ENCODE results near the gene ENTPD8. TPM values are rescaled to one million over a fixed set of nuclear protein-coding genes. Genes with fewer than 3 reads are reported as not detected.

The ENTPD8 gene
- total RNA-seq, 1 experiment from 2014 or later, result 5.4 TPM

DNA sequence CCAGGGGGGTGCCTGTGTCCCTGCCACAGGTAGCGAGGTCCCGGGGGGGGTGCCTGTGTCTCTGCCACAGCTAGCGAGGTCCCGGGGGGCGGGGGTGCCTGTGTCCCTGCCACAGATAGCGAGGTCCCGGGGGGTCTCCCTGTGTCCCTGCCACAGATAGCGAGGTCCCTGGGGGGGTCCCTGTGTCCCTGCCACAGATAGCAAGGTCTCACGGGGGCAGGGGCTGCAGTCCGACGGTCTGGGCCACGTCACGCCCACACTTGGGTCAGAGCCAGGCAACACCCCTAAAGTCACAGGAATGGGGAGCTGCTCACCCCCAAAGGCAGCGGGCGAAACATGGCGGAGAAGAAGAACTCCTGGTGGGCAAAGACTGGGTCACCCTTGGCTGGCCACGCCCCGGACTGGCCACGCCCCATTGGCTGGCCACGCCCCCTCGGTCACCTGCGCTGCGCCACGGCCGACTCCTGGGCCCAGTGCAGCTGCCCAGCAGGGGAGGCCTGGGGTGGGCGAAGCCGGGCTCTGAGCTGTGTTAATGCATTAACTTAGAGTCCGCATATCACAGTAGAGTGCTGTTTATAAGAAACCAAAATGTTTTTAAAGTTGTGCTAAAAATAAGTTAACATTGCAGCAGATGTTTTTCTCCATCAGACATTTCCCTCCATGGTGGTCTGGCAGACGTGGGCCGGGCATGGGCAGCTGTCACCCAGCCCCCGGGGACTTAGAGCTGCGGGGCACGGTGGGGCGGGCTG lies 11.0 kb downstream of the ENTPD8 start:
- Histone ChIP-seq H3K36me3 (ENCODE audit: low read depth) (no peaks in the 10 kb centered on the region), H4K20me1 (ENCODE audit: insufficient read depth) (no peaks in the 10 kb centered on the region), H3K4me3 (no peak overlapping the region), H3K4me2 (no peak overlapping the region), H2AFZ (no peak overlapping the region), H3F3A (ENCODE audit: insufficient read depth, low read depth) (peaks cover 7% of the 10 kb centered on the region; the same call in 1 of the 2 replicates), H3K9me2 (ENCODE audit: insufficient read depth) (no peaks in the 10 kb centered on the region), H3K79me2 (ENCODE audit: low read depth) (no peaks in the 10 kb centered on the region), H3K9me3 (ENCODE audit: insufficient read depth, low read depth) (no peaks in the 10 kb centered on the region), H3K27ac (no peak overlapping the region), H3K27me3 (ENCODE audit: insufficient read depth, low read depth) (no peaks in the 10 kb centered on the region), H3K4me1 (replicated peaks; ENCODE audit: insufficient read depth) (no peaks in the 10 kb centered on the region)
- no TSS peak for BruUV-seq (replicated peaks)
- ChIA-PET CTCF (no interaction called here), POLR2A (ENCODE audit: unreplicated experiment) (interaction anchor here (0.6 kb wide), 2 partner anchors 11 to 143 kb away, joined by 3 to 9 read pairs; no protein-coding TSS in a partner anchor)
- intact Hi-C loops (cut with micrococcal nuclease; ENCODE audit: unreplicated experiment), result loop anchor here (10.0 kb wide), 1 partner anchor 185 kb away; the partner anchor contains the start of gene EHMT1
- DNase-seq, result no peak
- TF ChIP-seq, protein P1, sequence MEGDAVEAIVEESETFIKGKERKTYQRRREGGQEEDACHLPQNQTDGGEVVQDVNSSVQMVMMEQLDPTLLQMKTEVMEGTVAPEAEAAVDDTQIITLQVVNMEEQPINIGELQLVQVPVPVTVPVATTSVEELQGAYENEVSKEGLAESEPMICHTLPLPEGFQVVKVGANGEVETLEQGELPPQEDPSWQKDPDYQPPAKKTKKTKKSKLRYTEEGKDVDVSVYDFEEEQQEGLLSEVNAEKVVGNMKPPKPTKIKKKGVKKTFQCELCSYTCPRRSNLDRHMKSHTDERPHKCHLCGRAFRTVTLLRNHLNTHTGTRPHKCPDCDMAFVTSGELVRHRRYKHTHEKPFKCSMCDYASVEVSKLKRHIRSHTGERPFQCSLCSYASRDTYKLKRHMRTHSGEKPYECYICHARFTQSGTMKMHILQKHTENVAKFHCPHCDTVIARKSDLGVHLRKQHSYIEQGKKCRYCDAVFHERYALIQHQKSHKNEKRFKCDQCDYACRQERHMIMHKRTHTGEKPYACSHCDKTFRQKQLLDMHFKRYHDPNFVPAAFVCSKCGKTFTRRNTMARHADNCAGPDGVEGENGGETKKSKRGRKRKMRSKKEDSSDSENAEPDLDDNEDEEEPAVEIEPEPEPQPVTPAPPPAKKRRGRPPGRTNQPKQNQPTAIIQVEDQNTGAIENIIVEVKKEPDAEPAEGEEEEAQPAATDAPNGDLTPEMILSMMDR (conservative IDR thresholded peaks at IDR 0.05), result no peak
- no peak for TF ChIP-seq EZH2 (IDR thresholded peaks at IDR 0.05; ENCODE audit: low read depth)

DNA sequence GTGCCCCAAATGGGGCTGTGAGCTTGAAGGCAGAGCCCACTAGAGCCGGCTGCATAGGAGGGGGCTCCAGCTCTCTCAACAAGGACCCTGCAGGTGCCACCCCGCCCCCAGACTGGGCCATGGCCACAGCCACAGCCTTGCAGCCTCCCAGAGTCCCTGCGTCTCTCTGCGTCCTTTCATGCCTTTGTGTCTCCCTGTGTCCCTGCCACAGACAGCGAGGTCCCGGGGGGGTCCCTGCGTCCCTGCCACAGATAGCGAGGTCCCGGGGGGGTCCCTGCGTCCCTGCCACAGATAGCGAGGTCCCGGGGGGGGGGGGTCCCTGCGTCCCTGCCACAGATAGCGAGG lies 11.6 kb downstream of the ENTPD8 start:
- Histone ChIP-seq H3K9me3 (ENCODE audit: insufficient read depth, low read depth) (no peaks in the 10 kb centered on the region), H3K79me2 (ENCODE audit: low read depth) (no peaks in the 10 kb centered on the region), H3F3A (ENCODE audit: insufficient read depth, low read depth) (peaks cover 13% of the 10 kb centered on the region), H2AFZ (no peak overlapping the region), H3K4me1 (replicated peaks; ENCODE audit: insufficient read depth) (peaks cover 4% of the 10 kb centered on the region; the same call in 1 of the 2 replicates), H3K27ac (no peak overlapping the region), H3K4me2 (no peak overlapping the region), H3K27me3 (ENCODE audit: insufficient read depth, low read depth) (no peaks in the 10 kb centered on the region), H3K4me3 (no peak overlapping the region), H4K20me1 (ENCODE audit: insufficient read depth) (no peaks in the 10 kb centered on the region), H3K9me2 (ENCODE audit: insufficient read depth) (no peaks in the 10 kb centered on the region), H3K36me3 (ENCODE audit: low read depth) (no peaks in the 10 kb centered on the region)
- CTCF ChIA-PET, result no interaction called here
- POLR2A ChIA-PET (ENCODE audit: unreplicated experiment), result interaction anchor here (0.6 kb wide), 1 partner anchor 12 kb away, joined by 9 read pairs; no protein-coding TSS in a partner anchor
- no peak for DNase-seq
- TF ChIP-seq EZH2 (IDR thresholded peaks at IDR 0.05; ENCODE audit: low read depth), result no peak
- TF ChIP-seq, protein P1 (conservative IDR thresholded peaks at IDR 0.05), result no peak
- intact Hi-C loops (cut with micrococcal nuclease; ENCODE audit: unreplicated experiment), result no loop called here
- no TSS peak for BruUV-seq (replicated peaks)

DNA sequence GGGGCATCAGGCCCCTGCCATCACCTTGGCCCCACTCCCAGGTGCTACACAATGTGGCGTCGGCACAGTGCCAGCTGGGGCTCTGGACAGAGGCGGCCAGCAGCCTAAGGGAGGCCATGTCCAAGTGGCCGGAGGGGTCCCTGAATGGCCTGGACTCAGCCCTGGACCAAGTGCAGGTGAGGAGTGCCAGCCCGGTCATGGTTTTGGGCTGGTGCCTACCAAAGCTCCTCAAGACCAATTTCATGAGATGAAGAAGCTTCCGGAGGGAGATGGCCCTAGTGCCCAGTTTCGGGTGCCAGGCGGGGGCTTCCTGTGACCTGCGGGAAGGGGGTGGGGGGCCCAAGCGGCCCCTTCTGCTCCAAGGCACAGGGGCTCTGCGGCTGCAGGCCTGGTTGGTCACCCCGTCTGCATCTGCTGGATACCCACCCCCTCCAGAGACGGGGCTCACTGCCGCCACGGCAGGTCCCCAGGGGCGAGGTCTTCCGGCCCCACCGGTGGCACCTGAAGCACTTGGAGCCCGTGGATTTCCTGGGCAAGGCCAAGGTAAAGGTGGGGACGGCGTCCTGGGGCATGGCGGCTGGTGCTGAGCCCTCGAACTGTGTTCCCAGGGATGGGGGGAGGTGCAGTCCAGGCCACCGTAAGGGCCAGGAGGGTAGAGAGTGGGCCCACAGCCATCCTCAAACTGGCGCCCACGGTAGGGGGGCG lies 12.2 kb downstream of the ENTPD8 start:
- Histone ChIP-seq H3K27me3 (ENCODE audit: insufficient read depth, low read depth) (no peaks in the 10 kb centered on the region), H3F3A (ENCODE audit: insufficient read depth, low read depth) (peaks cover 18% of the 10 kb centered on the region), H3K36me3 (ENCODE audit: low read depth) (no peaks in the 10 kb centered on the region), H2AFZ (no peak overlapping the region), H3K4me3 (no peak overlapping the region), H3K4me2 (no peak overlapping the region), H4K20me1 (ENCODE audit: insufficient read depth) (no peaks in the 10 kb centered on the region), H3K9me2 (ENCODE audit: insufficient read depth) (no peaks in the 10 kb centered on the region), H3K27ac (no peak overlapping the region), H3K4me1 (replicated peaks; ENCODE audit: insufficient read depth) (peaks cover 9% of the 10 kb centered on the region), H3K79me2 (ENCODE audit: low read depth) (0 out of 2 replicates have a peak, but pooled peaks cover 5% of the 10 kb centered on the region), H3K9me3 (ENCODE audit: insufficient read depth, low read depth) (no peaks in the 10 kb centered on the region)
- no peak for TF ChIP-seq EZH2 (IDR thresholded peaks at IDR 0.05; ENCODE audit: low read depth)
- TF ChIP-seq, protein P1 (conservative IDR thresholded peaks at IDR 0.05), result no peak
- intact Hi-C loops (cut with micrococcal nuclease; ENCODE audit: unreplicated experiment), result no loop called here
- no peak for DNase-seq
- POLR2A ChIA-PET (ENCODE audit: unreplicated experiment), result interaction anchor here (0.6 kb wide), 2 partner anchors 13 kb away, joined by 5 to 9 read pairs; no protein-coding TSS in a partner anchor
- CTCF ChIA-PET, result interaction anchor here (0.6 kb wide), 1 partner anchor 106 kb away, joined by 5 read pairs; no protein-coding TSS in a partner anchor
- no TSS peak for BruUV-seq (replicated peaks)

All from PC-9 (cell line).